ENCODE measurements around the gene TIMM23.

TIMM23 gene

DNA sequence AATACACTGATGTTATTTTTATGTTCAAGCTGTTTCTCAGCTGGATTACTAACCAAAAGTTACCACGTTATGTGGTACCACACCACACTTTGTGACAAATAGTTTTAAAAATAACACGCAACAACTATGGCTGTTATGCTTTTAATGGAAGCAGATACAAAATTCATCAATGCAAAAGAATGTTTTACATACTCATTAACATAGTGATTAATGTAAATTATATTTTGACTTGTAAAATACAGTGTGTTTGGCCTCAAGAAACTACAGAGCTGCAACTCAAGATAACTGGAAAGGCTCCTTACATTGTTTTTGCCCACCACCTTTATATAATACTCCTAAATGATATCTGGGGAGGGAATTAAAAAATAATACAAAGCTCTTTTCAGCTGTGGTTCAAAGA is 32.7 kb downstream of the TIMM23 start:
- no peaks in the 10 kb centered on the region for H3K9me3 ChIP-seq (ENCODE audit: insufficient read depth, low read length)
- H3K36me3 ChIP-seq (replicated peaks; ENCODE audit: low read depth, low read length): peaks cover 6% of the 10 kb centered on the region
- no peak overlapping the region for H3K4me2 ChIP-seq (ENCODE audit: low read length)
- no peaks in the 10 kb centered on the region for H3K79me2 ChIP-seq (ENCODE audit: low read length)
- TF ChIP-seq, protein P1, sequence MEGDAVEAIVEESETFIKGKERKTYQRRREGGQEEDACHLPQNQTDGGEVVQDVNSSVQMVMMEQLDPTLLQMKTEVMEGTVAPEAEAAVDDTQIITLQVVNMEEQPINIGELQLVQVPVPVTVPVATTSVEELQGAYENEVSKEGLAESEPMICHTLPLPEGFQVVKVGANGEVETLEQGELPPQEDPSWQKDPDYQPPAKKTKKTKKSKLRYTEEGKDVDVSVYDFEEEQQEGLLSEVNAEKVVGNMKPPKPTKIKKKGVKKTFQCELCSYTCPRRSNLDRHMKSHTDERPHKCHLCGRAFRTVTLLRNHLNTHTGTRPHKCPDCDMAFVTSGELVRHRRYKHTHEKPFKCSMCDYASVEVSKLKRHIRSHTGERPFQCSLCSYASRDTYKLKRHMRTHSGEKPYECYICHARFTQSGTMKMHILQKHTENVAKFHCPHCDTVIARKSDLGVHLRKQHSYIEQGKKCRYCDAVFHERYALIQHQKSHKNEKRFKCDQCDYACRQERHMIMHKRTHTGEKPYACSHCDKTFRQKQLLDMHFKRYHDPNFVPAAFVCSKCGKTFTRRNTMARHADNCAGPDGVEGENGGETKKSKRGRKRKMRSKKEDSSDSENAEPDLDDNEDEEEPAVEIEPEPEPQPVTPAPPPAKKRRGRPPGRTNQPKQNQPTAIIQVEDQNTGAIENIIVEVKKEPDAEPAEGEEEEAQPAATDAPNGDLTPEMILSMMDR (IDR thresholded peaks at IDR 0.05; ENCODE audit: low read depth, low read length): no peak
- no peak for TF ChIP-seq EZH2phosphoT487 (IDR thresholded peaks at IDR 0.05; ENCODE audit: low read depth)
- no peaks in the 10 kb centered on the region for H3K4me1 ChIP-seq (ENCODE audit: low read length)
- no peaks in the 10 kb centered on the region for H3K27me3 ChIP-seq (ENCODE audit: low read depth, low read length)
- no peaks in the 10 kb centered on the region for H4K20me1 ChIP-seq (ENCODE audit: insufficient read depth, low read length)
- H3K4me3 ChIP-seq (ENCODE audit: low read length): no peak overlapping the region
- H3K27ac ChIP-seq (ENCODE audit: low read length): no peak overlapping the region
- no peak overlapping the region for H3K9ac ChIP-seq (ENCODE audit: low read length)
- H2AFZ ChIP-seq (ENCODE audit: low read depth, low read length): no peak overlapping the region

GRCh38 chr10:46005383-46005782 is 33.1 kb downstream of the TIMM23 start:
- Histone ChIP-seq H4K20me1 (ENCODE audit: insufficient read depth, low read length) (no peaks in the 10 kb centered on the region), H3K79me2 (ENCODE audit: low read length) (no peaks in the 10 kb centered on the region), H3K9me3 (ENCODE audit: insufficient read depth, low read length) (no peaks in the 10 kb centered on the region), H3K4me2 (ENCODE audit: low read length) (no peak overlapping the region), H3K27me3 (ENCODE audit: low read depth, low read length) (no peaks in the 10 kb centered on the region), H3K9ac (ENCODE audit: low read length) (no peak overlapping the region), H3K4me3 (ENCODE audit: low read length) (no peak overlapping the region), H3K4me1 (ENCODE audit: low read length) (no peaks in the 10 kb centered on the region), H3K27ac (ENCODE audit: low read length) (no peak overlapping the region), H3K36me3 (replicated peaks; ENCODE audit: low read depth, low read length) (peaks cover 6% of the 10 kb centered on the region), H2AFZ (ENCODE audit: low read depth, low read length) (no peak overlapping the region)
- no peak for TF ChIP-seq EZH2phosphoT487 (IDR thresholded peaks at IDR 0.05; ENCODE audit: low read depth)
- TF ChIP-seq, protein P1 (IDR thresholded peaks at IDR 0.05; ENCODE audit: low read depth, low read length): no peak

DNA sequence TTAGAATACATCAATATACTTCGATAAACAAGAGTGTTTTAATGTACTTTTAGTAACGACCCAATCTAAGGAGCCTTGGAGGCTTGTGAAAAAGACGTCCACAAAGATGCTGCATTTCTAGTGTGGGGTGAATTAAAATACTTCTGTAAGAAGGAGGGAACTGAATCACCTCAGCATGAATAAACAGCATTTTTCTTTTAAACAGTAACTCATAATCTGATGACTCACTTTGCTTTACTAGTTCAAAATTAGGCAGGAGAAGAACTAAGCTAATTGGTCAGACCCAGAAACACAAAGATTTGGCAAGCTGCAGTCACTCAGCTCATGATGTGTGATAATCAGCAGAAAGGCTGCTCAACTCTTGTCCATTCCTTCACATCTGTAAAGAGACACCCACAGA is 33.9 kb downstream of the TIMM23 start:
- Histone ChIP-seq H2AFZ (ENCODE audit: low read depth, low read length) (no peak overlapping the region), H3K9ac (ENCODE audit: low read length) (no peak overlapping the region), H3K4me2 (ENCODE audit: low read length) (no peak overlapping the region), H4K20me1 (ENCODE audit: insufficient read depth, low read length) (no peaks in the 10 kb centered on the region), H3K4me1 (ENCODE audit: low read length) (no peaks in the 10 kb centered on the region), H3K79me2 (ENCODE audit: low read length) (no peaks in the 10 kb centered on the region), H3K27ac (ENCODE audit: low read length) (no peak overlapping the region), H3K9me3 (ENCODE audit: insufficient read depth, low read length) (no peaks in the 10 kb centered on the region), H3K27me3 (ENCODE audit: low read depth, low read length) (no peaks in the 10 kb centered on the region), H3K36me3 (replicated peaks; ENCODE audit: low read depth, low read length) (peaks cover 6% of the 10 kb centered on the region), H3K4me3 (ENCODE audit: low read length) (no peak overlapping the region)
- TF ChIP-seq, protein P1 (IDR thresholded peaks at IDR 0.05; ENCODE audit: low read depth, low read length): no peak

DNA sequence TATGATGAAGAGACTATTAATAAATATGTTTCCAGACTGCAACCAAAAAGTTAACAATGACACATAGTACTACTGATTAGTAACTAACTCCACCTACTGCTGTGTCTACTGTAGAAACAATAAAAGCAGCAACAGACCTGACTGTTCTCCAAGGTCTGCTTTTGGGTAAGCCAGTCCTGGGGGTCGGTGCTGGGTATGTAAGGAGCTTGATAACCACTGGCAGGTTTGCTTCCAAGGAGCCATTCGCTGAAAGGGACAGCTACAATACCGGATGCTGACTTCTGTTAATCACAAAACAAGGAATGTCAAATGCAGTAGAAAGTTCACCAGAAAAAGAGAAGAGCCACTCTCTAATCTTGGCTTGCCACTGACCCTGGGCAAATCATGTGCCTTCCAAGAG is 40.5 kb downstream of the TIMM23 start:
- no peak overlapping the region for H3K4me2 ChIP-seq (ENCODE audit: low read length)
- TF ChIP-seq, protein P1 (IDR thresholded peaks at IDR 0.05; ENCODE audit: low read depth, low read length): no peak
- no peak for TF ChIP-seq EZH2phosphoT487 (IDR thresholded peaks at IDR 0.05; ENCODE audit: low read depth)
- no peak overlapping the region for H3K27ac ChIP-seq (ENCODE audit: low read length)
- no peak overlapping the region for H2AFZ ChIP-seq (ENCODE audit: low read depth, low read length)
- no peaks in the 10 kb centered on the region for H3K4me1 ChIP-seq (ENCODE audit: low read length)
- no peak overlapping the region for H3K4me3 ChIP-seq (ENCODE audit: low read length)
- peaks cover 2% of the 10 kb centered on the region; the same call in 1 of the 2 replicates for H4K20me1 ChIP-seq (ENCODE audit: insufficient read depth, low read length)
- H3K27me3 ChIP-seq (ENCODE audit: low read depth, low read length): no peaks in the 10 kb centered on the region
- no peaks in the 10 kb centered on the region for H3K9me3 ChIP-seq (ENCODE audit: insufficient read depth, low read length)
- H3K36me3 ChIP-seq (replicated peaks; ENCODE audit: low read depth, low read length): peaks cover 7% of the 10 kb centered on the region
- peaks cover 9% of the 10 kb centered on the region for H3K79me2 ChIP-seq (ENCODE audit: low read length)
- no peak overlapping the region for H3K9ac ChIP-seq (ENCODE audit: low read length)

Measured in OCI-LY3 (cell line).